Fibroblast of skin of abdomen (primary cell): ENCODE measurements around the gene KIAA1328.

ENCODE experiments used
- DNase-seq: peaks from one replicate; pipeline ENCODE4 v3.0.0-alpha.2; 2013

Gene KIAA1328

GRCh38 chr18:36960038-36960437, 131.1 kb downstream of the KIAA1328 start:
- no peak for DNase-seq

DNA sequence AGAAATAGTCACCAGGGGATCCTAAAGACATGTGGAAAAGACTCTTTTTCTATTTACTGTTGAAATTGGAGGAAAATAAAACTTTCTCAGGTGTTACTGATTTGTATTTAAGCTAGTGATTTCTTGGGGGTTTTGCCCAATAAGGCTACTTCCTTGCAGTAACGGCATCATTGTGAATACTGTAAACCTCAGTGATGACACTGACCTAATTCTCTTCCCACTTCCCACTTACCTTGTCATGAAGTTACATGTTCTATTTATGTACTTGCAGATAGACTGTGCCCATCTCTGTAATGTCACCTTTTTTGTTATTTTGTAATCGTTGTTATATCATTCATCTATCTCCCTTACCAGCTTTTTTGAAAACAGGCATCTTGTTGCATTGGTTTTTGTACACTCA, 134.5 kb downstream of the KIAA1328 start:
- DNase-seq, result no peak

DNA sequence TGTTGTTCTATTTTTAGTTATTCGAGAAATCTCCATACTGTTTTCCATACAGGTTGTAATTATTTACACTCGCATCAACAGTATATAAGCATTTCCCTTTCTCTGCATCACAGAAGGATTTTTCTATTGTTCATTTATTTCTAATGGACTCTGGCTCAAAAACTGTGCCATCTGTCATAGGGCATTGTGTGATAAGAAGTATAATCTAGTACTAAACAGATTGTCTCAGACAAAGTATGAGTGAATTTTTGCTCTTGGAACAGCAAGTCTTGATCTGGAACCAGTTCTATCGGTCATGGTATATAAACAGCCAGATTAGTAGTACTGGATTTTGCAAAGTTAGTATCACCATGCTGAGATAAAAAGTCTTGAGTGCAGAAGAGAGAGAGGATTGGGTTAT, 145.8 kb downstream of the KIAA1328 start:
- DNase-seq, result no peak

- no peak for DNase-seq
Observed at GRCh38 chr18:36977121-36977520, 148.2 kb downstream of the KIAA1328 start.

- peak; percentile 15 for DNase-seq
Observed at GRCh38 chr18:36993068-36993467, 164.1 kb downstream of the KIAA1328 start.

- DNase-seq, result no peak
Observed at GRCh38 chr18:37006742-37007141, 177.8 kb downstream of the KIAA1328 start.

GRCh38 chr18:37012452-37012851, 183.5 kb downstream of the KIAA1328 start:
- DNase-seq, result no peak

GRCh38 chr18:37019157-37019827, 190.4 kb downstream of the KIAA1328 start:
- DNase-seq, result no peak

DNA sequence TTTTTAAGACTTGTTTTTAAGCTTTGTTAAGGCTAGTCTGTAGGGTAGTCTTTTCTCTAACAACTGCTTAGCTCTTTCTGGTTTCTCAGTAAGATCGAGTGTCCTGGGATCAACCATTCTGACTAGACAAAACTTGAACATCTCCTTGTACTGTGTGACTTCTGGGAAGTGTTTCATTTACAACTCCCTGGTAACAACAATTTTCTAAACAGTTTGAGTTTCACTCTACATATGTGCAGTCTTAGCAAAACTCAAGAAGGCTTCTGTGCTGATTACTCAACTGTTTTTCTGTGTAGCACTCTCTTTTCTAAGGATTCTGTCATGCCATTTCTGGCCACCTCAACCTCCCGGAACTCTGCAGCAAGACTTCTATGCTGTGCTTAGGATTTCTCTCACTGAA, 204.5 kb downstream of the KIAA1328 start:
- no peak for DNase-seq

- DNase-seq, result no peak
Observed at GRCh38 chr18:37042381-37042780, 213.5 kb downstream of the KIAA1328 start.

- no peak for DNase-seq
Observed at GRCh38 chr18:37055137-37055802, 226.3 kb downstream of the KIAA1328 start.

GRCh38 chr18:37064187-37064586, 235.3 kb downstream of the KIAA1328 start:
- DNase-seq, result no peak

DNA sequence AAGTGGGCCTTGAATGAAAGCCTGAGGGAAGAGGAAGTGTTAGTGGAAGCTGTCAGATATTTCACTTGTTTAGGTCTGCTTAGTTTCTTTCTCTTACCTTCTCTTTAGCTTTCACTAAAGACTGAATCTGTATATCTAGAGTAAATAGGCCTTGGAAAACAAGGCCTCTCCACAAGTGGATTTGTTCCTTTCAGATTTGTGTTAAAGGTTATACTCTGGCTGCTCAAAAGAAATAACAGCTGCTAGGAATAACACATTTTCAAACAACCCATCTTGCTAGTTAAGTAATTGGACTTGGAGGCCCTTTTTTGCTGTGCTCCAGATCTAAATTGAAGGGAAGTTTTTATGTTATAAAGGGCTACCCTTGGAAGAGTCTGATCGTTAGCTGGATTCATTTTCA, 236.3 kb downstream of the KIAA1328 start:
- DNase-seq, result no peak

- DNase-seq, result no peak
Observed at GRCh38 chr18:37084912-37085311, 256.0 kb downstream of the KIAA1328 start.

DNA sequence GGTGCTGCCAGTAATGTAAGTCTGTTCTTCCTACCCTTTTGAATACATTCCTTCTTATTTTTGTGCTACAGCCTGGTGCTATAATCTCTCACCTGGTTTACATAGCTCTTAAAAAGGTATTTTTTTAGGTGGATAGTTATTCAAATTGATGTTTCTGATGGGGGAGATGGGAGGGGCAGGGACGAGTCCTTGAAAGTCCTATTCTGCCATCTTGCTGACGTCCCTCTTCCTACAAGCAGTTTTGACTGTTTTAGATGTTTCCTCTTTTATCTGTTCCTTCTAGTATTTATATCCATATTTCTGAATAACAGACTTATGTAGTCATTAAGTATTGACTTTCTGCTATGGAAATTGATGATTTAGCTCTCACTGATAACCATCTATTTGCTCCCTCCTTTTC, 256.4 kb downstream of the KIAA1328 start:
- DNase-seq, result no peak

- no peak for DNase-seq
Observed at GRCh38 chr18:37107748-37108522, 279.0 kb downstream of the KIAA1328 start.

DNA sequence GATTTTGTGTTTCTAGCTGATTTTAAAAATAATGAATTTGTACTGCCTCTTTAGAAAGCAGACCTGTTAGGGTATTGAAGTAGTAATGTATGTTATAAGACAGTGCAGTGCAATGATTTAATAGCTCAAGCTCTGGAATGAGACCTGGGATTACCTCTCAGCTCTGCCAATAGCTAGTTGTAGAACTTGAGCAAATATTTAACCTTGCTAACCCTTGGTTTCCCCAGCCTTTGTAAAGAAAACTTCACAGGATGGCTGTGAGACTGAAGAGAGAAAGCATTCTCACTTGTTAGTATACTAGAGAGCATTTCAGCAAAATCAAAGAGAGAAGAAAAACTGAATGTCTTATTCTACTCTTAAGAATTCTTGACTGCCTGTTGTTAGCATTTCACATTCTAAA, 293.9 kb downstream of the KIAA1328 start:
- DNase-seq, result no peak

- DNase-seq, result peak; percentile 69
Observed at GRCh38 chr18:37124516-37124915, 295.6 kb downstream of the KIAA1328 start.

GRCh38 chr18:37135177-37135576, 306.2 kb downstream of the KIAA1328 start:
- DNase-seq, result no peak

GRCh38 chr18:37138456-37138855, 309.5 kb downstream of the KIAA1328 start:
- DNase-seq, result no peak

- DNase-seq, result no peak
Observed at GRCh38 chr18:37139876-37140275, 310.9 kb downstream of the KIAA1328 start.

GRCh38 chr18:37144921-37145320, 316.0 kb downstream of the KIAA1328 start:
- no peak for DNase-seq

- DNase-seq, result no peak
Observed at GRCh38 chr18:37156330-37156942, 327.5 kb downstream of the KIAA1328 start.
